Measurements from ENCODE around the gene FYN.

- TF ChIP-seq CTCF (IDR thresholded peaks at IDR 0.05) (no peak), POLR2A (IDR thresholded peaks at IDR 0.05) (no peak), EP300 (IDR thresholded peaks at IDR 0.05) (no peak)
Observed at GRCh38 chr6:111793711-111794111, 79.5 kb downstream of the FYN start.

Data from tibial nerve (tissue), 4 donors.